A673 (cell line): ENCODE measurements around the gene EREG. TPM values are rescaled to one million over a fixed set of nuclear protein-coding genes. Genes with fewer than 3 reads are reported as not detected.
A peak's percentile ranks its signal among the peaks of the same experiment; 100 is the strongest.

Source experiments
- Bru-seq: library from RNA; stranded (reverse); fragments of 400-500 nt; gene quantifications from one replicate; lab custom pipeline; 2021; lab: Mats Ljungman, UMichigan
- BruChase-seq, 2 experiments: library from RNA; stranded (reverse); fragments of 400-500 nt; gene quantifications; one replicate each; lab custom pipeline; 2021; lab: Mats Ljungman, UMichigan
- BruUV-seq: library from RNA; stranded (reverse); fragments of 400-500 nt; replicated peaks from 2 replicates; lab custom pipeline; 2021; lab: Mats Ljungman, UMichigan
- CTCF ChIA-PET: fragments of 300-600 bp; sonication (Branson Sonifier 250); formaldehyde crosslinking; loops from one replicate; lab custom pipeline; 2022; ENCODE audit warnings: antibody characterized with exemption; lab: Charles Lee
- POLR2A ChIA-PET: fragments of 300-600 bp; sonication (Branson Sonifier 250); formaldehyde crosslinking; loops from one replicate; lab custom pipeline; 2022; ENCODE audit warnings: antibody characterized with exemption; ENCODE audit not compliant: low non-redundant PET; lab: Charles Lee
- DNase-seq: peaks from one replicate; pipeline ENCODE4 v3.0.0-alpha.2; 2015; ENCODE audit warnings: low spot score
- H3K27ac ChIP-seq: fragments of 200-600 bp; sonication (generic); 2 replicates; pipeline ENCODE4 v1.5.1; 2016; ENCODE audit warnings: mixed run types, low read depth, mild to moderate bottlenecking, mixed read lengths, antibody characterized with exemption, low read length; ENCODE audit not compliant: poor library complexity, severe bottlenecking
- H3K27me3 ChIP-seq: fragments of 200-600 bp; sonication (generic); replicated peaks from 2 replicates; pipeline ENCODE4 v1.6.1; 2017; ENCODE audit warnings: mixed run types, low read depth, mild to moderate bottlenecking, mixed read lengths, antibody characterized with exemption, low read length; ENCODE audit not compliant: insufficient read depth, poor library complexity
- H3K36me3 ChIP-seq: fragments of 200-600 bp; sonication (generic); 2 replicates; pipeline ENCODE4 v1.6.1; 2016; ENCODE audit warnings: mixed run types, mild to moderate bottlenecking, mixed read lengths, antibody characterized with exemption, low read length; ENCODE audit not compliant: insufficient read depth, poor library complexity, severe bottlenecking
- H3K4me1 ChIP-seq: fragments of 200-600 bp; sonication (generic); 2 replicates; pipeline ENCODE4 v1.6.1; 2017; ENCODE audit warnings: mixed run types, mild to moderate bottlenecking, mixed read lengths, antibody characterized with exemption, low read length; ENCODE audit not compliant: insufficient read depth, poor library complexity, severe bottlenecking
- H3K4me3 ChIP-seq: fragments of 200-600 bp; sonication (generic); 2 replicates; pipeline ENCODE4 v1.5.1; 2016; ENCODE audit warnings: low read depth, mixed run types, mild to moderate bottlenecking, mixed read lengths, low read length; ENCODE audit not compliant: poor library complexity, severe bottlenecking
- H3K9me3 ChIP-seq: fragments of 200-600 bp; sonication (generic); 2 replicates; pipeline ENCODE4 v1.6.1; 2016; ENCODE audit warnings: mixed run types, low read depth, mild to moderate bottlenecking, mixed read lengths, antibody characterized with exemption, low read length; ENCODE audit not compliant: poor library complexity, severe bottlenecking
- EZH2 ChIP-seq: fragments of 200-600 bp; sonication (generic); IDR thresholded peaks from 2 replicates; pipeline ENCODE4 v1.6.1; 2017; ENCODE audit warnings: borderline replicate concordance, low read depth, mild to moderate bottlenecking, mixed read lengths, antibody characterized with exemption, low read length; ENCODE audit not compliant: poor library complexity, severe bottlenecking
- intact Hi-C: fragments of 100-400 bp; cut with micrococcal nuclease; formaldehyde crosslinking; loops from one replicate; pipeline ENCODE4 v1.10.0; 2022; ENCODE audit not compliant: unreplicated experiment
- long read RNA-seq: library from polyadenylated mRNA; stranded (forward); transcript quantifications from one replicate; pipeline ENCODE4 v2.0.0, GENCODE V29; 2022
- total RNA-seq: library from RNA; stranded (reverse); gene quantifications from 2 replicates; pipeline ENCODE4 v1.2.3, GENCODE V29; 2021
- TF ChIP-seq, protein P1 (sequence below): fragments of 300-800, 200-600 bp; sonication (generic); conservative IDR thresholded peaks from 2 replicates; pipeline ENCODE4 v1.5.1; 2017; ENCODE audit warnings: low read depth, mild to moderate bottlenecking, antibody characterized with exemption, low read length, moderate library complexity, mixed read lengths

Gene EREG, protein sequence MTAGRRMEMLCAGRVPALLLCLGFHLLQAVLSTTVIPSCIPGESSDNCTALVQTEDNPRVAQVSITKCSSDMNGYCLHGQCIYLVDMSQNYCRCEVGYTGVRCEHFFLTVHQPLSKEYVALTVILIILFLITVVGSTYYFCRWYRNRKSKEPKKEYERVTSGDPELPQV
- total RNA-seq (0.50 and 0.84 TPM in 2 replicates), Bru-seq, nascent RNA (percentile 41 among the genes with signal in this experiment), BruChase-seq, experiment 1, labeled RNA remaining after a 2-hour chase (percentile 36 among the genes with signal in this experiment), BruChase-seq, experiment 2, labeled RNA remaining after a 6-hour chase (percentile 30 among the genes with signal in this experiment)
- long read RNA-seq: 0 reads

DNA sequence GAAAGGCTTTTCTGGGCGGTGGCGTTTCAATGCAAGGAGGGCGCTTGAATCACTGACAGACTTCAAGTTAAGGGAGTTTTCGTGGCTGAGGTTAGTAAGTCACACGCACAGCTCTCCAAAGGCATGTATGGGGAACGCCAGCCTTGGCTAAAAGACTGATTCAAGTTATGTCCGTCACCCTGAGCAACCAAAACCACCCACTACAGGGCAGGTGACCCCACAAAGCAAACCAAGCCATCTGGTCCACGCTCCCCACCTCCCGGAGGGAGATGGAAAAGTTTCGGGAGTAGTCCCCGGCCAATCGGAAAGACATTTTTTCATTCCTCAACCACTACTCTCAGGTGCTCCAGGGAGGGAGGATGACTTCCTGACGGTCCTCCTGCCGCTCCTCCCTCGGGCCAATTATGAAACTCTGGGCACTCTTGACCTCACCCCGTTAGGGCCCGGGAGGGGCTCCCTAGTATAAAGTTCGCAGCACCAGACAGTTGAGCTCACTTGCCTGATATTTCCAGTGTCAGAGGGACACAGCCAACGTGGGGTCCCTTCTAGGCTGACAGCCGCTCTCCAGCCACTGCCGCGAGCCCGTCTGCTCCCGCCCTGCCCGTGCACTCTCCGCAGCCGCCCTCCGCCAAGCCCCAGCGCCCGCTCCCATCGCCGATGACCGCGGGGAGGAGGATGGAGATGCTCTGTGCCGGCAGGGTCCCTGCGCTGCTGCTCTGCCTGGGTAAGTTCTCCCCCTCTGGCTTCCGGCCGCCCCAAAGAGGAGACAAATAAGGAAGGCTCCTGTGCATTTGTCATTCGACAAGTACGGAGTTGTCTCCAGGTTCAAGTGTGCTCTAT, at the start of gene EREG:
EREG (plus strand) TSS at position 494 of the 840 bp plus-strand sequence; CDS start at position 658, 164 bp downstream.
- Histone ChIP-seq H3K4me3 (peak within 1 kb of the TSS; percentile 44), H3K4me1 (no peaks in the 10 kb centered on the region), H3K36me3 (no peaks in the 10 kb centered on the region), H3K9me3 (no peaks in the 10 kb centered on the region), H3K27me3 (no peaks in the 10 kb centered on the region), H3K27ac (no peak within 1 kb of the TSS)
- POLR2A ChIA-PET: no interaction called here
- no TSS peak for BruUV-seq
- DNase-seq: peak; percentile 36
- CTCF ChIA-PET: no interaction called here
- TF ChIP-seq, protein P1, sequence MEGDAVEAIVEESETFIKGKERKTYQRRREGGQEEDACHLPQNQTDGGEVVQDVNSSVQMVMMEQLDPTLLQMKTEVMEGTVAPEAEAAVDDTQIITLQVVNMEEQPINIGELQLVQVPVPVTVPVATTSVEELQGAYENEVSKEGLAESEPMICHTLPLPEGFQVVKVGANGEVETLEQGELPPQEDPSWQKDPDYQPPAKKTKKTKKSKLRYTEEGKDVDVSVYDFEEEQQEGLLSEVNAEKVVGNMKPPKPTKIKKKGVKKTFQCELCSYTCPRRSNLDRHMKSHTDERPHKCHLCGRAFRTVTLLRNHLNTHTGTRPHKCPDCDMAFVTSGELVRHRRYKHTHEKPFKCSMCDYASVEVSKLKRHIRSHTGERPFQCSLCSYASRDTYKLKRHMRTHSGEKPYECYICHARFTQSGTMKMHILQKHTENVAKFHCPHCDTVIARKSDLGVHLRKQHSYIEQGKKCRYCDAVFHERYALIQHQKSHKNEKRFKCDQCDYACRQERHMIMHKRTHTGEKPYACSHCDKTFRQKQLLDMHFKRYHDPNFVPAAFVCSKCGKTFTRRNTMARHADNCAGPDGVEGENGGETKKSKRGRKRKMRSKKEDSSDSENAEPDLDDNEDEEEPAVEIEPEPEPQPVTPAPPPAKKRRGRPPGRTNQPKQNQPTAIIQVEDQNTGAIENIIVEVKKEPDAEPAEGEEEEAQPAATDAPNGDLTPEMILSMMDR: no peak
- no peak for TF ChIP-seq EZH2
- intact Hi-C loops: loop anchor here (5.0 kb wide), 1 partner anchor 38 kb away; no protein-coding TSS in a partner anchor

DNA sequence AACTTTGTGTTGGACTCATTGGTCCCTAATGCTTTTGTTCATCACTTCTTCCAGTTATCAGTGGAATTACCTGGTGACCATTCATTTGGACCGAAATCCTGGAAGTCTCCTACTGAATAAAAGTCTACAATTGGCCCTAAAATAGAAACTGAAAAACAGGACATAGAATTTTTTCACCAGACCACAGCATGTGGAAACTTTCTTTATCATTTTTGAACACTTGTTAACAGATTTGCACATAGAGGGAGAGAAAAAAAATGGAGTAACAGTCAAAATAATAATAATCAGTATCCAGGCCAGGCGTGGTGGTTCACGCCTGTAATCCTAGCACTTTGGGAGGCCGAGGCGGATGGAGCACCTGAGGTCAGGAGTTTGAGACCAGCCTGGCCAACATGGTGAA, 49.6 kb upstream of the EREG start:
- H3K36me3 ChIP-seq: no peaks in the 10 kb centered on the region
- H3K4me3 ChIP-seq: no peak overlapping the region
- BruUV-seq: no TSS peak
- DNase-seq: no peak
- no peaks in the 10 kb centered on the region for H3K27me3 ChIP-seq
- intact Hi-C loops: loop anchor here (10.0 kb wide), 1 partner anchor 651 kb away; no protein-coding TSS in a partner anchor
- ChIA-PET POLR2A (no interaction called here), CTCF (no interaction called here)
- H3K4me1 ChIP-seq: no peaks in the 10 kb centered on the region
- no peaks in the 10 kb centered on the region for H3K9me3 ChIP-seq
- TF ChIP-seq, protein P1: no peak
- no peak for TF ChIP-seq EZH2
- no peak overlapping the region for H3K27ac ChIP-seq

DNA sequence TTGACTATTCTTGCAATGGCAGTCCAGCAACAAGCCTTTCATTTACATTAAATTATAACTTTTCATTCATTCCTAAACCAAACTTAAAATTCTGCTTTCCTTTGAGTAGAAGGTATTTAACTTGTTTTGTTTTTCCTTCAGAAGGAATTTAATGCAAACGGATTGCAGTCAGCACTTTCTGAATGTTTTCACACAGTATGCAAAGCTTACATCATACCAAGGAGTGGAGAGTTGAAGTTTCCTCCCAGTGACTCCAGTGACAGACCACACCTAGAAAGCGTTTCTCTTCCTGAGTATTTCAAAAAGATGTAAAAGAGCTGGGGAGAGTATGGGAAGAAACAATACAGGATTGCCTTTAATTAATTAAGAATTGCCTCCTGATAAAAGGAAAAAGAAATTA, 48.5 kb upstream of the EREG start:
- ChIA-PET POLR2A (no interaction called here), CTCF (no interaction called here)
- BruUV-seq: no TSS peak
- H3K9me3 ChIP-seq: no peaks in the 10 kb centered on the region
- H3K4me3 ChIP-seq: no peak overlapping the region
- no peaks in the 10 kb centered on the region for H3K36me3 ChIP-seq
- no peaks in the 10 kb centered on the region for H3K27me3 ChIP-seq
- intact Hi-C loops: loop anchor here (10.0 kb wide), 1 partner anchor 652 kb away; no protein-coding TSS in a partner anchor
- H3K4me1 ChIP-seq: no peaks in the 10 kb centered on the region
- no peak overlapping the region for H3K27ac ChIP-seq
- TF ChIP-seq, protein P1: no peak
- no peak for TF ChIP-seq EZH2
- no peak for DNase-seq
